ENCODE measurements around the gene CERS6.

The CERS6 gene

GRCh38 chr2:168684921-168685599 lies 229.0 kb downstream of the CERS6 start:
- H3K4me3 ChIP-seq (replicated peaks; ENCODE audit: low read depth, low read length): no peak overlapping the region
- no peak for TF ChIP-seq CTCF (IDR thresholded peaks at IDR 0.05; ENCODE audit: low read depth, low read length, missing control alignments)
- no peak for DNase-seq (ENCODE audit: extremely low read depth, low read depth)

- DNase-seq (ENCODE audit: extremely low read depth, low read depth): no peak
- no peak for TF ChIP-seq CTCF (IDR thresholded peaks at IDR 0.05; ENCODE audit: low read depth, low read length, missing control alignments)
- no peak overlapping the region for H3K4me3 ChIP-seq (replicated peaks; ENCODE audit: low read depth, low read length)
Measured at GRCh38 chr2:168685600-168686451, 229.8 kb downstream of the CERS6 start.

- no peak for DNase-seq (ENCODE audit: extremely low read depth, low read depth)
- H3K4me3 ChIP-seq (replicated peaks; ENCODE audit: low read depth, low read length): no peak overlapping the region
- no peak for TF ChIP-seq CTCF (IDR thresholded peaks at IDR 0.05; ENCODE audit: low read depth, low read length, missing control alignments)
Measured at GRCh38 chr2:168686452-168687191, 230.6 kb downstream of the CERS6 start.

GRCh38 chr2:168687314-168687713 lies 231.2 kb downstream of the CERS6 start:
- no peak overlapping the region for H3K4me3 ChIP-seq (replicated peaks; ENCODE audit: low read depth, low read length)
- no peak for TF ChIP-seq CTCF (IDR thresholded peaks at IDR 0.05; ENCODE audit: low read depth, low read length, missing control alignments)
- no peak for DNase-seq (ENCODE audit: extremely low read depth, low read depth)

GRCh38 chr2:168690381-168690885 lies 234.4 kb downstream of the CERS6 start:
- no peak overlapping the region for H3K4me3 ChIP-seq (replicated peaks; ENCODE audit: low read depth, low read length)
- no peak for DNase-seq (ENCODE audit: extremely low read depth, low read depth)
- no peak for TF ChIP-seq CTCF (IDR thresholded peaks at IDR 0.05; ENCODE audit: low read depth, low read length, missing control alignments)

GRCh38 chr2:168691221-168691620 lies 235.1 kb downstream of the CERS6 start:
- DNase-seq (ENCODE audit: extremely low read depth, low read depth): no peak
- no peak for TF ChIP-seq CTCF (IDR thresholded peaks at IDR 0.05; ENCODE audit: low read depth, low read length, missing control alignments)
- H3K4me3 ChIP-seq (replicated peaks; ENCODE audit: low read depth, low read length): no peak overlapping the region
